ENCODE data around the gene SETD1A.

GRCh38 chr16:30922420-30922959, 35.1 kb upstream of the SETD1A start:
- TF ChIP-seq POLR2A (IDR thresholded peaks at IDR 0.05) = peak in 1 of 2 donors; percentile 43
- TF ChIP-seq, protein P1, sequence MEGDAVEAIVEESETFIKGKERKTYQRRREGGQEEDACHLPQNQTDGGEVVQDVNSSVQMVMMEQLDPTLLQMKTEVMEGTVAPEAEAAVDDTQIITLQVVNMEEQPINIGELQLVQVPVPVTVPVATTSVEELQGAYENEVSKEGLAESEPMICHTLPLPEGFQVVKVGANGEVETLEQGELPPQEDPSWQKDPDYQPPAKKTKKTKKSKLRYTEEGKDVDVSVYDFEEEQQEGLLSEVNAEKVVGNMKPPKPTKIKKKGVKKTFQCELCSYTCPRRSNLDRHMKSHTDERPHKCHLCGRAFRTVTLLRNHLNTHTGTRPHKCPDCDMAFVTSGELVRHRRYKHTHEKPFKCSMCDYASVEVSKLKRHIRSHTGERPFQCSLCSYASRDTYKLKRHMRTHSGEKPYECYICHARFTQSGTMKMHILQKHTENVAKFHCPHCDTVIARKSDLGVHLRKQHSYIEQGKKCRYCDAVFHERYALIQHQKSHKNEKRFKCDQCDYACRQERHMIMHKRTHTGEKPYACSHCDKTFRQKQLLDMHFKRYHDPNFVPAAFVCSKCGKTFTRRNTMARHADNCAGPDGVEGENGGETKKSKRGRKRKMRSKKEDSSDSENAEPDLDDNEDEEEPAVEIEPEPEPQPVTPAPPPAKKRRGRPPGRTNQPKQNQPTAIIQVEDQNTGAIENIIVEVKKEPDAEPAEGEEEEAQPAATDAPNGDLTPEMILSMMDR (IDR thresholded peaks at IDR 0.05) = no peak

Measured in adrenal gland (tissue), 5 donors.